Memory B cell (primary cell): ENCODE results near the gene TMEM184B.
"Not testable (repeated sequence)": the region's sequence is repeated elsewhere in the genome, so short reads cannot be mapped to it uniquely, and the experiment has no call there.

ENCODE experiments used
- ATAC-seq: fragments of 150-1000 bp; cut with Tn5 transposase; 2 replicates; pipeline ENCODE4 v1.10.0; 2021; ENCODE audit warnings: low read depth, mild to moderate bottlenecking, moderate library complexity
- DNase-seq, 2 donors: peaks; one replicate each; pipeline ENCODE4 v3.0.0; 2022; ENCODE audit warnings: low spot score in 2 of 2
- H3K27ac Mint-ChIP-seq: one replicate; pipeline ENCODE4 v1.8.0; 2022; ENCODE audit warnings: mild to moderate bottlenecking, moderate library complexity, mixed read lengths
- H3K27me3 Mint-ChIP-seq: one replicate; pipeline ENCODE4 v1.8.0; 2022; ENCODE audit warnings: mixed read lengths
- H3K36me3 Mint-ChIP-seq: one replicate; pipeline ENCODE4 v1.8.0; 2022; ENCODE audit warnings: mild to moderate bottlenecking, mixed read lengths
- H3K4me1 Mint-ChIP-seq: one replicate; pipeline ENCODE4 v1.8.0; 2022; ENCODE audit warnings: mixed read lengths
- H3K4me3 Mint-ChIP-seq: one replicate; pipeline ENCODE4 v1.8.0; 2022; ENCODE audit warnings: mild to moderate bottlenecking, moderate library complexity, mixed read lengths
- H3K9me3 Mint-ChIP-seq: one replicate; pipeline ENCODE4 v1.8.0; 2022; ENCODE audit warnings: mixed read lengths

Gene TMEM184B

GRCh38 chr22:38196791-38197419 lies 75.9 kb downstream of the TMEM184B start:
- no peak for DNase-seq
- Mint-ChIP-seq H3K27me3 (peaks cover 4% of the 10 kb centered on the region), H3K4me1 (peaks cover 18% of the 10 kb centered on the region), H3K27ac (no peak overlapping the region), H3K9me3 (no peaks in the 10 kb centered on the region), H3K4me3 (no peak overlapping the region), H3K36me3 (no peaks in the 10 kb centered on the region)
- no peak for ATAC-seq

GRCh38 chr22:38193580-38193979 lies 79.2 kb downstream of the TMEM184B start:
- DNase-seq (no peak), ATAC-seq (no peak)
- no peak overlapping the region for H3K27ac Mint-ChIP-seq
- H3K36me3 Mint-ChIP-seq: peaks cover 2% of the 10 kb centered on the region
- peaks cover 11% of the 10 kb centered on the region for H3K27me3 Mint-ChIP-seq
- no peak overlapping the region for H3K4me3 Mint-ChIP-seq
- peaks cover 1% of the 10 kb centered on the region for H3K9me3 Mint-ChIP-seq
- H3K4me1 Mint-ChIP-seq: peaks cover 4% of the 10 kb centered on the region

GRCh38 chr22:38192475-38192863 lies 80.3 kb downstream of the TMEM184B start:
- ATAC-seq (no peak), DNase-seq (no peak)
- Mint-ChIP-seq H3K36me3 (peaks cover 4% of the 10 kb centered on the region), H3K27me3 (peaks cover 12% of the 10 kb centered on the region), H3K9me3 (peaks cover 1% of the 10 kb centered on the region), H3K4me3 (no peak overlapping the region), H3K27ac (no peak overlapping the region), H3K4me1 (peaks cover 4% of the 10 kb centered on the region)

- Mint-ChIP-seq H3K9me3 (peaks cover 1% of the 10 kb centered on the region), H3K4me3 (no peak overlapping the region), H3K27ac (no peak overlapping the region), H3K27me3 (peaks cover 12% of the 10 kb centered on the region), H3K4me1 (peaks cover 4% of the 10 kb centered on the region), H3K36me3 (peaks cover 4% of the 10 kb centered on the region)
- DNase-seq: no peak
- ATAC-seq: no peak
Measured at GRCh38 chr22:38191731-38192474, 80.9 kb downstream of the TMEM184B start.

GRCh38 chr22:38191055-38191454 lies 81.8 kb downstream of the TMEM184B start:
- DNase-seq (no peak), ATAC-seq (no peak)
- Mint-ChIP-seq H3K9me3 (peaks cover 1% of the 10 kb centered on the region), H3K4me3 (no peak overlapping the region), H3K4me1 (peaks cover 4% of the 10 kb centered on the region), H3K27me3 (peaks cover 18% of the 10 kb centered on the region), H3K36me3 (peaks cover 4% of the 10 kb centered on the region), H3K27ac (no peak overlapping the region)

GRCh38 chr22:38190581-38190980 lies 82.2 kb downstream of the TMEM184B start:
- no peak for ATAC-seq
- H3K9me3 Mint-ChIP-seq: peaks cover 1% of the 10 kb centered on the region
- peaks cover 4% of the 10 kb centered on the region for H3K36me3 Mint-ChIP-seq
- peaks cover 18% of the 10 kb centered on the region for H3K27me3 Mint-ChIP-seq
- no peak for DNase-seq
- H3K4me1 Mint-ChIP-seq: peaks cover 4% of the 10 kb centered on the region
- H3K27ac Mint-ChIP-seq: no peak overlapping the region
- no peak overlapping the region for H3K4me3 Mint-ChIP-seq

GRCh38 chr22:38189104-38189503 lies 83.7 kb downstream of the TMEM184B start:
- H3K9me3 Mint-ChIP-seq: peaks cover 1% of the 10 kb centered on the region
- H3K27ac Mint-ChIP-seq: no peak overlapping the region
- no peak overlapping the region for H3K4me3 Mint-ChIP-seq
- DNase-seq (no peak), ATAC-seq (no peak)
- H3K27me3 Mint-ChIP-seq: peaks cover 21% of the 10 kb centered on the region
- peaks cover 4% of the 10 kb centered on the region for H3K36me3 Mint-ChIP-seq
- H3K4me1 Mint-ChIP-seq: peaks cover under 1% of the 10 kb centered on the region

GRCh38 chr22:38187413-38188212 lies 85.2 kb downstream of the TMEM184B start:
- no peak overlapping the region for H3K27ac Mint-ChIP-seq
- peaks cover 1% of the 10 kb centered on the region for H3K9me3 Mint-ChIP-seq
- H3K4me3 Mint-ChIP-seq: no peak overlapping the region
- H3K27me3 Mint-ChIP-seq: peaks cover 21% of the 10 kb centered on the region
- DNase-seq: no peak
- peaks cover 4% of the 10 kb centered on the region for H3K36me3 Mint-ChIP-seq
- no peaks in the 10 kb centered on the region for H3K4me1 Mint-ChIP-seq
- no peak for ATAC-seq

- peaks cover 1% of the 10 kb centered on the region for H3K9me3 Mint-ChIP-seq
- peaks cover 2% of the 10 kb centered on the region for H3K4me1 Mint-ChIP-seq
- ATAC-seq: no peak
- no peak for DNase-seq
- peaks cover 4% of the 10 kb centered on the region for H3K36me3 Mint-ChIP-seq
- H3K4me3 Mint-ChIP-seq: no peak overlapping the region
- H3K27ac Mint-ChIP-seq: no peak overlapping the region
- H3K27me3 Mint-ChIP-seq: peaks cover 15% of the 10 kb centered on the region
Measured at GRCh38 chr22:38186429-38186828, 86.4 kb downstream of the TMEM184B start.

- Mint-ChIP-seq H3K27ac (no peak overlapping the region), H3K27me3 (peaks cover 13% of the 10 kb centered on the region), H3K9me3 (peaks cover 1% of the 10 kb centered on the region), H3K4me3 (no peak overlapping the region), H3K36me3 (peaks cover 4% of the 10 kb centered on the region), H3K4me1 (peaks cover 18% of the 10 kb centered on the region)
- ATAC-seq (no peak), DNase-seq (no peak)
Measured at GRCh38 chr22:38184788-38185187, 88.0 kb downstream of the TMEM184B start.

- Mint-ChIP-seq H3K36me3 (peaks cover 3% of the 10 kb centered on the region), H3K27me3 (peaks cover 7% of the 10 kb centered on the region), H3K27ac (peak within 1 kb of the TSS; percentile 94), H3K4me1 (peaks cover 23% of the 10 kb centered on the region), H3K9me3 (no peaks in the 10 kb centered on the region), H3K4me3 (peak within 1 kb of the TSS; percentile 99)
- peak; percentile 95 to 98 for DNase-seq
- peak; percentile 92 for ATAC-seq
Measured at GRCh38 chr22:38181453-38182200, 91.2 kb downstream of the TMEM184B start, which contains the start of gene PLA2G6. Gene PLA2G6, minus strand, starts transcription at chr22:38181830. Its CDS starts 12,404 bp downstream, at chr22:38169426.

GRCh38 chr22:38180841-38181452 lies 91.9 kb downstream of the TMEM184B start:
- DNase-seq (peak in 1 of 2 donors; percentile 36), ATAC-seq (peak; percentile 17)
- H3K36me3 Mint-ChIP-seq: peaks cover 3% of the 10 kb centered on the region
- H3K9me3 Mint-ChIP-seq: no peaks in the 10 kb centered on the region
- H3K4me1 Mint-ChIP-seq: peaks cover 23% of the 10 kb centered on the region
- H3K27ac Mint-ChIP-seq: peak overlapping the region; percentile 94
- H3K27me3 Mint-ChIP-seq: peaks cover 3% of the 10 kb centered on the region
- H3K4me3 Mint-ChIP-seq: peak overlapping the region; percentile 99

GRCh38 chr22:38178605-38178937 lies 94.2 kb downstream of the TMEM184B start:
- H3K4me1 Mint-ChIP-seq: peaks cover 29% of the 10 kb centered on the region
- not testable (repeated sequence) for H3K9me3 Mint-ChIP-seq, H3K4me3 Mint-ChIP-seq, DNase-seq, H3K36me3 Mint-ChIP-seq, H3K27ac Mint-ChIP-seq, ATAC-seq, H3K27me3 Mint-ChIP-seq
